GM19395 (cell line): ENCODE measurements around the gene PAFAH1B1.
"Not testable (repeated sequence)": the region's sequence is repeated elsewhere in the genome, so short reads cannot be mapped to it uniquely, and the experiment has no call there.

Source experiments
- ATAC-seq: cut with Tn5 transposase; IDR thresholded peaks from one replicate; pipeline ENCODE4 v1.9.1; 2021; ENCODE audit warnings: mild to moderate bottlenecking, moderate library complexity; ENCODE audit not compliant: unreplicated experiment

The PAFAH1B1 gene

GRCh38 chr17:2593821-2594721 lies 617 bp downstream of the PAFAH1B1 start:
- peak; percentile 51 for ATAC-seq

GRCh38 chr17:2594722-2595599 lies 1.5 kb downstream of the PAFAH1B1 start:
- ATAC-seq, result no peak

- no peak for ATAC-seq
These were observed 2.3 kb downstream of the PAFAH1B1 start for GRCh38 chr17:2595716-2596115.

GRCh38 chr17:2598166-2598565 lies 4.7 kb downstream of the PAFAH1B1 start:
- no peak for ATAC-seq

- no peak for ATAC-seq
These were observed 9.2 kb downstream of the PAFAH1B1 start for GRCh38 chr17:2602597-2603017.

- no peak for ATAC-seq
These were observed 15.0 kb downstream of the PAFAH1B1 start for GRCh38 chr17:2608350-2608913.

- no peak for ATAC-seq
These were observed 15.6 kb downstream of the PAFAH1B1 start for GRCh38 chr17:2609091-2609490.

GRCh38 chr17:2610195-2611175 lies 17.0 kb downstream of the PAFAH1B1 start:
- no peak for ATAC-seq

GRCh38 chr17:2611627-2612026 lies 18.2 kb downstream of the PAFAH1B1 start:
- ATAC-seq, result no peak

GRCh38 chr17:2612630-2613029 lies 19.2 kb downstream of the PAFAH1B1 start:
- ATAC-seq, result no peak

- ATAC-seq, result no peak
These were observed 19.8 kb downstream of the PAFAH1B1 start for GRCh38 chr17:2613089-2613808.

- ATAC-seq, result no peak
These were observed 22.4 kb downstream of the PAFAH1B1 start for GRCh38 chr17:2615882-2616281.

- no peak for ATAC-seq
These were observed 27.8 kb downstream of the PAFAH1B1 start for GRCh38 chr17:2621241-2621640.

GRCh38 chr17:2621951-2622405 lies 28.5 kb downstream of the PAFAH1B1 start:
- not testable (repeated sequence) for ATAC-seq

- not testable (repeated sequence) for ATAC-seq
These were observed 29.4 kb downstream of the PAFAH1B1 start for GRCh38 chr17:2622721-2623301.

GRCh38 chr17:2624292-2624731 lies 30.9 kb downstream of the PAFAH1B1 start:
- ATAC-seq, result no peak

- not testable (repeated sequence) for ATAC-seq
These were observed 33.3 kb downstream of the PAFAH1B1 start for GRCh38 chr17:2626626-2627219.

- not testable (repeated sequence) for ATAC-seq
These were observed 35.5 kb downstream of the PAFAH1B1 start for GRCh38 chr17:2628922-2629321.
